Measurements from ENCODE around the gene SELENOF.

SELENOF gene

DNA sequence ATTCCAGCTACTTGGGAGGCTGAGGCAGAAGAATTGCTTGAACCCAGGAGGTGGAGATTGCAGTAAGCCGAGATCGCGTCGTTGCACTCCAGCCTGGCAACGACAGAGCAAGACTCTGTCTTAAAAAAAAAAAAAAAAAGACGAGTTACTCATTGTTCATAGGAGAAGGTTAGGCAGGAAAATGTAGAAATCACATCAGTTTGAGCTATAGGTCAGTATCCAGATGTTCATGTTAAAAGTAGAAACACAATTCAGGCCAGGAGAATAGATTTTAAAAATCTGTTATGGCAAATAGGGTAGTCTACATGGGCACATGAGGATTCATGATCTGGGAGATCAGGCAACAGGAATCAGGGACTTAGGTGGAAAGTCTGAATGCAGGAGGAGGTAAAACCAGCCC, 57.7 kb downstream of the SELENOF start:
- H3K27me3 ChIP-seq (ENCODE audit: insufficient read depth, low read length): no peaks in the 10 kb centered on the region
- H4K20me1 ChIP-seq (ENCODE audit: insufficient read depth, low read length): no peaks in the 10 kb centered on the region
- no peak overlapping the region for H2AFZ ChIP-seq (ENCODE audit: low read length)
- no peaks in the 10 kb centered on the region for H3K9me2 ChIP-seq (ENCODE audit: low read depth, low read length)
- H3K4me1 ChIP-seq (ENCODE audit: insufficient read depth, low read length, severe bottlenecking): peaks cover 41% of the 10 kb centered on the region
- H3K4me2 ChIP-seq (ENCODE audit: low read length): no peak overlapping the region
- no peak overlapping the region for H3K27ac ChIP-seq (ENCODE audit: low read depth, low read length, poor library complexity, severe bottlenecking)
- H3K9ac ChIP-seq (ENCODE audit: low read length): no peak overlapping the region
- no peaks in the 10 kb centered on the region for H3K9me3 ChIP-seq (ENCODE audit: low read length)
- TF ChIP-seq, protein P1, sequence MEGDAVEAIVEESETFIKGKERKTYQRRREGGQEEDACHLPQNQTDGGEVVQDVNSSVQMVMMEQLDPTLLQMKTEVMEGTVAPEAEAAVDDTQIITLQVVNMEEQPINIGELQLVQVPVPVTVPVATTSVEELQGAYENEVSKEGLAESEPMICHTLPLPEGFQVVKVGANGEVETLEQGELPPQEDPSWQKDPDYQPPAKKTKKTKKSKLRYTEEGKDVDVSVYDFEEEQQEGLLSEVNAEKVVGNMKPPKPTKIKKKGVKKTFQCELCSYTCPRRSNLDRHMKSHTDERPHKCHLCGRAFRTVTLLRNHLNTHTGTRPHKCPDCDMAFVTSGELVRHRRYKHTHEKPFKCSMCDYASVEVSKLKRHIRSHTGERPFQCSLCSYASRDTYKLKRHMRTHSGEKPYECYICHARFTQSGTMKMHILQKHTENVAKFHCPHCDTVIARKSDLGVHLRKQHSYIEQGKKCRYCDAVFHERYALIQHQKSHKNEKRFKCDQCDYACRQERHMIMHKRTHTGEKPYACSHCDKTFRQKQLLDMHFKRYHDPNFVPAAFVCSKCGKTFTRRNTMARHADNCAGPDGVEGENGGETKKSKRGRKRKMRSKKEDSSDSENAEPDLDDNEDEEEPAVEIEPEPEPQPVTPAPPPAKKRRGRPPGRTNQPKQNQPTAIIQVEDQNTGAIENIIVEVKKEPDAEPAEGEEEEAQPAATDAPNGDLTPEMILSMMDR (IDR thresholded peaks at IDR 0.05; ENCODE audit: low read length): no peak
- no peaks in the 10 kb centered on the region for H3K36me3 ChIP-seq (ENCODE audit: insufficient read depth, low read length)
- no peaks in the 10 kb centered on the region for H3K79me2 ChIP-seq (ENCODE audit: insufficient read depth, low read length)
- no peaks in the 10 kb centered on the region for H3F3A ChIP-seq (ENCODE audit: insufficient read depth, low read length)
- no peak overlapping the region for H3K4me3 ChIP-seq (ENCODE audit: low read depth, low read length, poor library complexity, severe bottlenecking)

DNA sequence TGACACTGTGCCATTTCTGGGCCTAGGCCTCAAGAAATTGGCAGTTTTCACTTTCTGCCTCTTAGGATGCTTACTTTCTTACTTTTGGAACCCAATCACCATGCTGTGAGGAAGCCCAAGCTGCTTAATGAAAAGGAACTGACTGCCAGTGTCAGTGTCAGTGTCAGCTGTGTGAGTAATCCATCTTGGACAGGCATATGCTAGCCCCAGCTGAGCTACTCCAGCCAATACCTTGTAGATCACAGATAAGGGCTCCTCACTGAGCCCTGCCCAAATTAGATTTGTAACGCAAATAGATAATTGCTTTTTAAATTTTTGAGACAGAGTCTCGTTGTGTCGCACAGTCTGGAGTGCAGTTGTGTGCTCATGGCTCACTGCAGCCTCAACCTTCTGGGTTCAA, 59.6 kb downstream of the SELENOF start:
- H3K4me2 ChIP-seq (ENCODE audit: low read length): no peak overlapping the region
- H4K20me1 ChIP-seq (ENCODE audit: insufficient read depth, low read length): no peaks in the 10 kb centered on the region
- H3K79me2 ChIP-seq (ENCODE audit: insufficient read depth, low read length): no peaks in the 10 kb centered on the region
- H3K27ac ChIP-seq (ENCODE audit: low read depth, low read length, poor library complexity, severe bottlenecking): peak overlapping the region; percentile 91
- peaks cover 59% of the 10 kb centered on the region for H3K4me1 ChIP-seq (ENCODE audit: insufficient read depth, low read length, severe bottlenecking)
- no peaks in the 10 kb centered on the region for H3F3A ChIP-seq (ENCODE audit: insufficient read depth, low read length)
- H3K36me3 ChIP-seq (ENCODE audit: insufficient read depth, low read length): no peaks in the 10 kb centered on the region
- TF ChIP-seq, protein P1 (IDR thresholded peaks at IDR 0.05; ENCODE audit: low read length): no peak
- TF ChIP-seq EZH2 (IDR thresholded peaks at IDR 0.05; ENCODE audit: borderline replicate concordance, low read length): no peak
- no peak overlapping the region for H3K9ac ChIP-seq (ENCODE audit: low read length)
- H3K27me3 ChIP-seq (ENCODE audit: insufficient read depth, low read length): no peaks in the 10 kb centered on the region
- no peak overlapping the region for H2AFZ ChIP-seq (ENCODE audit: low read length)
- H3K9me2 ChIP-seq (ENCODE audit: low read depth, low read length): no peaks in the 10 kb centered on the region
- no peak overlapping the region for H3K4me3 ChIP-seq (ENCODE audit: low read depth, low read length, poor library complexity, severe bottlenecking)
- H3K9me3 ChIP-seq (ENCODE audit: low read length): no peaks in the 10 kb centered on the region

DNA sequence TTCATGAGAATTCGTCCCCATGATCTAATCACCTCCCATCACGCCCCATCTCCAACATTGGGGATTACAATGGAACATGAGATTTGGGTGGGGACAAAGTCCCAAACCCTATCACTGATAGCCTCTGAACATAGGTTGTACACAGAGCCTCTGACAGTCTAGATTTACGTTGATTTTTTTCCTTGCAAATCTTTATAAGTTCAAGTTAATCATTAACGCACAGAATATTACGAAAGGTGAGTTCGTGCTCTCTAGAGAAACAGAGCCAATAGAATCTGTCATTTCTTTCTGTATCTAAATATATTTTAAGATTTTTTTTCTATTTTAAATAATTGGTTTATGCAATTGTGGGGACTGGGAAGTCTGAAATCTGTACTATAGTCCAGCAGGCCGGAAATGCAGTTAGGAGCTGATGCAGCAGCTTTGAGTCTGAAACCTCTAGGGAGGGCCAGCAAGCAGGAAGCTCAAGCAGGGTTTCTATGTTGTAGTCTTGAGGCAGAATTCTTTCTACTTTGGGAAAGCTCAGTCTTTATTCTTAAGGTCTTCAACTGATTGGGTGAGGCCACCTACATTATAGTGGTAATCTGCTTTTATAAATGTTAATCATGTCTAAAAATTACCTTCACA, 61.0 kb downstream of the SELENOF start:
- Histone ChIP-seq H3K79me2 (ENCODE audit: insufficient read depth, low read length) (no peaks in the 10 kb centered on the region), H3K4me2 (ENCODE audit: low read length) (peak overlapping the region; percentile 54), H3K9me3 (ENCODE audit: low read length) (no peaks in the 10 kb centered on the region), H4K20me1 (ENCODE audit: insufficient read depth, low read length) (no peaks in the 10 kb centered on the region), H3K9me2 (ENCODE audit: low read depth, low read length) (no peaks in the 10 kb centered on the region), H3K36me3 (ENCODE audit: insufficient read depth, low read length) (no peaks in the 10 kb centered on the region), H3K4me1 (ENCODE audit: insufficient read depth, low read length, severe bottlenecking) (peaks cover 47% of the 10 kb centered on the region), H3F3A (ENCODE audit: insufficient read depth, low read length) (no peaks in the 10 kb centered on the region), H3K27me3 (ENCODE audit: insufficient read depth, low read length) (no peaks in the 10 kb centered on the region), H2AFZ (ENCODE audit: low read length) (no peak overlapping the region), H3K4me3 (ENCODE audit: low read depth, low read length, poor library complexity, severe bottlenecking) (peak overlapping the region; percentile 28), H3K27ac (ENCODE audit: low read depth, low read length, poor library complexity, severe bottlenecking) (peak overlapping the region; percentile 91), H3K9ac (ENCODE audit: low read length) (peak overlapping the region; percentile 9; the same call in 1 of the 2 replicates)
- no peak for TF ChIP-seq EZH2 (IDR thresholded peaks at IDR 0.05; ENCODE audit: borderline replicate concordance, low read length)
- TF ChIP-seq, protein P1 (IDR thresholded peaks at IDR 0.05; ENCODE audit: low read length): no peak

Measured in OCI-LY1 (cell line).